Mucosa of stomach (tissue), 1 donor: ENCODE results near the gene INO80D.

Experiments used
- H3K27me3 ChIP-seq: one replicate; pipeline ENCODE4 v1.7.0; 2013; ENCODE audit warnings: mild to moderate bottlenecking, low read length; ENCODE audit not compliant: control insufficient read depth, insufficient read depth
- H3K36me3 ChIP-seq: one replicate; pipeline ENCODE4 v1.7.0; 2013; ENCODE audit warnings: low read length; ENCODE audit not compliant: control insufficient read depth, insufficient read depth
- H3K4me1 ChIP-seq: one replicate; pipeline ENCODE4 v1.7.0; 2013; ENCODE audit warnings: mild to moderate bottlenecking, low read length; ENCODE audit not compliant: control insufficient read depth, insufficient read depth
- H3K4me3 ChIP-seq: one replicate; pipeline ENCODE4 v1.7.0; 2013; ENCODE audit warnings: low read length
- H3K9ac ChIP-seq: one replicate; pipeline ENCODE4 v1.7.0; 2013; ENCODE audit warnings: mild to moderate bottlenecking, low read length, moderate library complexity
- H3K9me3 ChIP-seq: one replicate; pipeline ENCODE4 v1.7.0; 2013; ENCODE audit warnings: mild to moderate bottlenecking, low read length, moderate library complexity; ENCODE audit not compliant: control insufficient read depth
- donor health status: Pancreatic carcinoma.

Gene INO80D

DNA sequence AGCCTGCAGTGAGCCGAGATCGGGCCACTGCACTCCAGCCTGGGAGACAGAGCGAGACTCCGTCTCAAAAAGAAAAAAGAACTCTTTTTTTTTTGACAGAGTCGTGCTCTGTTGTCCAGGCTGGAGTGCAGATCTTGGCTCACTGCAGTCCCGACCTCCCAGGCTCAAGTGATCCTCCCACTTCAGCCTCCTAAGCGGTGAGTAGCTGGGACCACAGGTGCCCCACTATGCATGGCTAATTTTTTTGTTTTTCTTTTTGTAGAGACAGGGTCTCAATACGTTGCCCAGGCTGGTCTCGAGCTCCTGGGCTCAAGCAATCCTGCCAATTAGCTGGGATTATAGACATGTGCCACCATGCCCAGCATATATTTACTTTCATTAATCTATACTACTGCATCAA, 12.5 kb upstream of the INO80D start:
- Histone ChIP-seq H3K9me3 (no peaks in the 10 kb centered on the region), H3K27me3 (no peaks in the 10 kb centered on the region), H3K4me3 (no peak overlapping the region), H3K9ac (no peak overlapping the region), H3K4me1 (peaks cover 3% of the 10 kb centered on the region), H3K36me3 (no peaks in the 10 kb centered on the region)

DNA sequence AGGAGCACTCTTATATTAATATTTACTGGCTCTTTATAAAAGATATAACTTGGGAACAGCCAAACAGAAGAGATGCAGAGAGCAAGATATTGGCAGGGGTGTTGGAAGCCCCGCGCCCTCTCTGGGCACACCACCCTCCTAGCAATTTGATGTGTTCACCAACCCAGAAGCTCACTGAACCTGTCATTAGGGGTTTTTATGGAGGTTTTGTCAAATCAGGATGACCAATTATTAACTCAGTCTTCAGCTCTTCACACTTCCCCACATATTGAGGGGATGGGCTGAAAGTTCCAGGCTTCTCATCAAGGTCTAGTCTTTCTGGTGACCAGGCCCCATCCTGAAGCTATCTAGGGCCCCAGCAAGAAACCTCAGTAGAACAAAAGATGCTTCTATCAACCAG, 10.9 kb upstream of the INO80D start:
- Histone ChIP-seq H3K9me3 (no peaks in the 10 kb centered on the region), H3K4me3 (no peak overlapping the region), H3K27me3 (no peaks in the 10 kb centered on the region), H3K4me1 (peaks cover 3% of the 10 kb centered on the region), H3K36me3 (no peaks in the 10 kb centered on the region), H3K9ac (no peak overlapping the region)

DNA sequence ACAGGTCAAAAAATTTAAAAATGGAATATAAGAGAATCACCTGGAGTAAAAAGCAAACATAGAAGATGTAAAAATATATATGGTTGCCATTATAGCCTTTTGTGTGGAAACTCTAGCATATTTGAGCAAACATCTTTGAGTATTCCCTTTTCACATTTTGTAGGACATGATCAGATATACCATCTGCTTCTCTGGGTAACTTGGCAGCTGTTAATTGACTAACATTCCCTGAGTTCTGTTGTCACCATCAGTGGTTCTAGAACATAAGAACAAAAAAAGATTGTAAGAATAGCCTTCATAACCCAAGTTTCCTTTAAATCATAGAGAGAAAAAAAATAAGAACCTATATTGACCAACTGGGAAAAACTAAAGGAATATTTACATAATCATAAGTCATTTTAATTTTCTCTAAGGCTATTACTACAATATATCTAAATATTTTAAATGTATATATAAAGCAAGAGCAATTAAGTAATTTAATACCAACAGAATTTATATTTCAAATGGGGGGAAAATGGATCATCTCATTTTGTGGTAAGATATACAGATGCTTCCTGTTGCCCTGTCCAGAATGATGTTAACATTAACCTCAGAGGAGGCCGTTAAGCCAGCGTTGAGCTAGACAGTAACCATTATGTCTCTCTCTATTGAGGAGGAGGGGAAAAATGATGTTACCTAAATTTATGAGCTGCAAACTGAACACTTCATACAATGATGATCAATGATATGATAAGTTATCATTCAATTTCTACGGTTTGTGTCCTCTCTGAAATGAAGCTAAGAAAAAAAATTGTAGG, 9.8 kb upstream of the INO80D start:
- H3K9me3 ChIP-seq, result no peaks in the 10 kb centered on the region

DNA sequence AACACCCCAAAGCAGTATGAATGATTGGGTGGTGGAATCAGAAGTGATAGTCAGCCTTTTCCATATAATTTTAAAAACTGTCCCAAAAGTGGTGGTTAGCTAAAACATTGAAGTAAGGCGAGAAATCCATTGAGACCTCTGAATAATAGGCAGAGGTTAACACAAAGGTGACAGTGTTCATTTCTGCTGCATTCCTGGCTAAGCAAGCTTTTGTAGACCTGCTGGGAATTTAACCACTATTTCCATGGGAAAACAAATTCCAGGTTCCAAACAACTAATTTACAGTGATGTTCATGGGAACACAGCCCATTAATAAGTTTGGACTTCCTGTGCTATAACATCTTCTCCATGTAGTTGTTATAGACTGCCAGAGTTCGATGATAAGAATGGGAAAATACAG, 6.3 kb upstream of the INO80D start:
- Histone ChIP-seq H3K9ac (no peak overlapping the region), H3K4me1 (peaks cover 3% of the 10 kb centered on the region), H3K9me3 (no peaks in the 10 kb centered on the region), H3K4me3 (no peak overlapping the region), H3K27me3 (no peaks in the 10 kb centered on the region), H3K36me3 (no peaks in the 10 kb centered on the region)

More for the DNA sequence above, 9.8 kb upstream of the INO80D start:
- no peaks in the 10 kb centered on the region for H3K27me3 ChIP-seq
- H3K4me3 ChIP-seq, result no peak overlapping the region
- H3K9ac ChIP-seq, result no peak overlapping the region
- peaks cover 3% of the 10 kb centered on the region for H3K4me1 ChIP-seq
- no peaks in the 10 kb centered on the region for H3K36me3 ChIP-seq

DNA sequence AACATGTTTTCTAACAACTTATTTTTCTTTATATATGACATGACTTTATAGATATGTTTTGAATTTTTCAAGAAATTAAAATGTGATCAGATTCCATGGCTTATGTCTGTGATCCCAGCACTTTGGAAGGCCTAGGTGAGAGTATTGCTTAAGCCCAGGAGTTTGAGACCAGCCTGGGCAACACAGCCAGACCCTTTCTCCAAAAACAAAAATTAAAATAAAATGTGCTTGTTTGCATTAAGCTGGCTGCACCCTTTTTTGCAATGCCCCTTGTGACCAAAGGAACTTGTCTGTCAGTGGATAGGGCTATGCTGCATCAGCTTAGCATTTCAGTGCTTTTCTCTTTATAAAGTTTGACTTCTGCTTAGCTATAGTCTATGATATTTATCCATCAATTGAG, 2.3 kb upstream of the INO80D start:
- Histone ChIP-seq H3K9me3 (no peaks in the 10 kb centered on the region), H3K9ac (no peak overlapping the region), H3K27me3 (no peaks in the 10 kb centered on the region)

GRCh38 chr2:206086716-206087350, 859 bp upstream of the INO80D start:
- no peaks in the 10 kb centered on the region for H3K36me3 ChIP-seq
- peak overlapping the region; percentile 98 for H3K9ac ChIP-seq
- H3K4me3 ChIP-seq, result peak overlapping the region; percentile 8
- H3K27me3 ChIP-seq, result no peaks in the 10 kb centered on the region
- no peaks in the 10 kb centered on the region for H3K4me1 ChIP-seq
- H3K9me3 ChIP-seq, result no peaks in the 10 kb centered on the region

More for the DNA sequence above, 2.3 kb upstream of the INO80D start:
- H3K4me1 ChIP-seq, result no peaks in the 10 kb centered on the region
- H3K36me3 ChIP-seq, result no peaks in the 10 kb centered on the region
- no peak overlapping the region for H3K4me3 ChIP-seq

GRCh38 chr2:206084870-206085741, 868 bp downstream of the INO80D start:
- H3K4me1 ChIP-seq, result peaks cover 1% of the 10 kb centered on the region
- H3K4me3 ChIP-seq, result peak overlapping the region; percentile 98
- H3K9ac ChIP-seq, result peak overlapping the region; percentile 98
- H3K9me3 ChIP-seq, result no peaks in the 10 kb centered on the region
- H3K27me3 ChIP-seq, result no peaks in the 10 kb centered on the region
- no peaks in the 10 kb centered on the region for H3K36me3 ChIP-seq

DNA sequence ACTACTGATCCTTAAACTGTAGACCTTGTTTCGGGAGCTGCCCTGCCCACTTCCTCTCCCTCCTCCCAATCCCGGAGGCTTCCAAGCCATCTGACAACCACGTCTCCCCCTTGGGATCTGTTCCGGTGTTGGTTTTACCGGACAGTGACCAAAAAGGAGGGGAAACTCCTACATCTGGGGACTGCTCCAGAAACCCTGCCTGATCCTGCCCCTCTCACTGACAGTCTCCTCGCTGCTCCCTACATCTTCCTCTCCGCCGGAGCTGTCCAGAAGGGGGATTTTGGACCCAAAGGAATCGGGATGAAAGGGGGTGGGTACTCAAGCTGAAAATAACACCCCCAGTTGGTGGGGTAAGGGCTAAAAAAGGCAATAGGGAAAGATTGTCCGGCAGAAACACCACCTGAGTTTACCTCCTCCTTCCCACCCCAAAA, 1.5 kb downstream of the INO80D start:
- H3K4me1 ChIP-seq, result peaks cover 5% of the 10 kb centered on the region
- H3K4me3 ChIP-seq, result peak overlapping the region; percentile 98
- H3K9me3 ChIP-seq, result no peaks in the 10 kb centered on the region
- no peaks in the 10 kb centered on the region for H3K27me3 ChIP-seq
- H3K9ac ChIP-seq, result peak overlapping the region; percentile 98
- H3K36me3 ChIP-seq, result no peaks in the 10 kb centered on the region

- peak overlapping the region; percentile 98 for H3K4me3 ChIP-seq
- H3K4me1 ChIP-seq, result peaks cover 5% of the 10 kb centered on the region
- H3K9ac ChIP-seq, result peak overlapping the region; percentile 98
- no peaks in the 10 kb centered on the region for H3K9me3 ChIP-seq
- H3K27me3 ChIP-seq, result no peaks in the 10 kb centered on the region
- no peaks in the 10 kb centered on the region for H3K36me3 ChIP-seq
These were observed 2.2 kb downstream of the INO80D start for GRCh38 chr2:206083602-206084438.

DNA sequence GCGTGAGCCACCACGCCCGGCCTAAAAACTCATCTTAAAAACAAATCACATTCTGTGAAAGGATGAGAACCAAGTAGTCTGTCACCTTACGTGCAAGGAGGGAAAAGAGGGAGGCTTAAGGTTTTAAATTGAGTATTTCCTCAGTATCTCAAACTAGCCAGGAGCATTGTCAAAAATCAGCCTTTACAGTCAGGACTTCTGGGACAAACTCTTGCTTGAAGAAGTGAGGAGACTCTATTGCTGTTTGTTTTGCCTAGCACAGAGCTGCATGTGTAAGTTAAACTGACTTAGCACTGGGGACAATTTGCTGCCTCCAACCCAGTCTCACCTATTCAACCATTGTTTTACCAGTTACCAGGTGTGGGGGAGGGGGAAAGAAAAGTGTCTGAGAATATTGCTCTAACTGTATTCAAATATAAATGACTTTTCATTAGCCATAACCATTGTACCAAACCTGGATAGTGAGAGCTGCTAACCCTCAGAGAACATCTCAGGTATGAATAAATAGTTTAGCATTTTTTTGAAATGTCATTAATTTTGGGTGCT, 3.6 kb downstream of the INO80D start:
- no peaks in the 10 kb centered on the region for H3K27me3 ChIP-seq
- H3K9ac ChIP-seq, result no peak overlapping the region
- no peak overlapping the region for H3K4me3 ChIP-seq
- H3K4me1 ChIP-seq, result peaks cover 5% of the 10 kb centered on the region
- no peaks in the 10 kb centered on the region for H3K36me3 ChIP-seq
- no peaks in the 10 kb centered on the region for H3K9me3 ChIP-seq

- H3K9me3 ChIP-seq, result no peaks in the 10 kb centered on the region
- peaks cover 5% of the 10 kb centered on the region for H3K4me1 ChIP-seq
- H3K27me3 ChIP-seq, result no peaks in the 10 kb centered on the region
- no peaks in the 10 kb centered on the region for H3K36me3 ChIP-seq
- no peak overlapping the region for H3K4me3 ChIP-seq
- no peak overlapping the region for H3K9ac ChIP-seq
These were observed 5.0 kb downstream of the INO80D start for GRCh38 chr2:206080927-206081326.
